Loucy (cell line): ENCODE data around the gene EPB41L3.

ENCODE experiments used
- H2AFZ ChIP-seq: fragments of 200-600 bp; sonication (generic); 2 replicates; pipeline ENCODE4 v1.6.0; 2016; ENCODE audit warnings: antibody characterized with exemption, mild to moderate bottlenecking, low read length, moderate library complexity
- H3F3A ChIP-seq: fragments of 200-600 bp; 2 replicates; pipeline ENCODE4 v1.6.0; 2016; ENCODE audit warnings: antibody characterized with exemption, low read depth, mild to moderate bottlenecking
- H3K27me3 ChIP-seq: fragments of 200-600 bp; sonication (generic); 2 replicates; pipeline ENCODE4 v1.6.1; 2014; ENCODE audit warnings: low read length, mild to moderate bottlenecking; ENCODE audit not compliant: insufficient read depth, poor library complexity, severe bottlenecking
- H3K36me3 ChIP-seq: fragments of 200-600 bp; sonication (generic); 2 replicates; pipeline ENCODE4 v1.6.1; 2016; ENCODE audit warnings: low read length; ENCODE audit not compliant: insufficient read depth
- H3K4me1 ChIP-seq: fragments of 200-600 bp; sonication (generic); 2 replicates; pipeline ENCODE4 v1.5.1; 2014; ENCODE audit warnings: low read length, mild to moderate bottlenecking; ENCODE audit not compliant: insufficient read depth, poor library complexity, severe bottlenecking
- H3K4me2 ChIP-seq: fragments of 200-600 bp; sonication (generic); 2 replicates; pipeline ENCODE4 v1.6.0; 2014; ENCODE audit warnings: antibody characterized with exemption, low read length, low read depth, mild to moderate bottlenecking; ENCODE audit not compliant: poor library complexity, severe bottlenecking
- H3K4me3 ChIP-seq: fragments of 200-600 bp; sonication (generic); 2 replicates; pipeline ENCODE4 v1.5.1; 2014; ENCODE audit warnings: low read length, mild to moderate bottlenecking, mixed read lengths; ENCODE audit not compliant: poor library complexity, severe bottlenecking
- H3K79me2 ChIP-seq: fragments of 200-600 bp; sonication (generic); 2 replicates; pipeline ENCODE4 v1.6.1; 2014; ENCODE audit warnings: low read length; ENCODE audit not compliant: insufficient read depth
- H3K9ac ChIP-seq: fragments of 200-600 bp; sonication (generic); 2 replicates; pipeline ENCODE4 v1.6.0; 2014; ENCODE audit warnings: mild to moderate bottlenecking, low read depth, low read length, moderate library complexity; ENCODE audit not compliant: poor library complexity, severe bottlenecking
- H3K9me2 ChIP-seq: fragments of 200-600 bp; sonication (generic); replicated peaks from 2 replicates; pipeline ENCODE4 v1.6.1; 2016; ENCODE audit warnings: low read depth, low read length, mixed read lengths
- H3K9me3 ChIP-seq: fragments of 200-600 bp; sonication (generic); 2 replicates; pipeline ENCODE4 v1.6.1; 2014; ENCODE audit warnings: mild to moderate bottlenecking, antibody characterized with exemption, low read length, low read depth; ENCODE audit not compliant: insufficient read depth
- H4K20me1 ChIP-seq: fragments of 200-600 bp; sonication (generic); 2 replicates; pipeline ENCODE4 v1.6.0; 2014; ENCODE audit warnings: antibody characterized with exemption, low read length, mild to moderate bottlenecking; ENCODE audit not compliant: insufficient read depth, poor library complexity, severe bottlenecking
- CTCF ChIP-seq: fragments of 200-600 bp; sonication (generic); conservative IDR thresholded peaks from 2 replicates; pipeline ENCODE4 v1.5.1; 2014; ENCODE audit warnings: mild to moderate bottlenecking, antibody characterized with exemption, low read length
- EZH2phosphoT487 ChIP-seq: fragments of 200-600 bp; IDR thresholded peaks from 2 replicates; pipeline ENCODE4 v1.6.1; 2018; ENCODE audit warnings: antibody characterized with exemption, mild to moderate bottlenecking, moderate library complexity, borderline replicate concordance

The EPB41L3 gene

GRCh38 chr18:5484526-5484925 lies 59.3 kb downstream of the EPB41L3 start:
- no peak overlapping the region for H2AFZ ChIP-seq
- no peak overlapping the region for H3K4me2 ChIP-seq
- no peak for TF ChIP-seq EZH2phosphoT487

GRCh38 chr18:5481621-5482020 lies 62.2 kb downstream of the EPB41L3 start:
- H3K27me3 ChIP-seq, result no peaks in the 10 kb centered on the region
- no peaks in the 10 kb centered on the region; the same call in 1 of the 2 replicates for H3K9me3 ChIP-seq
- H3K4me2 ChIP-seq, result no peak overlapping the region
- H2AFZ ChIP-seq, result no peak overlapping the region
- H3K36me3 ChIP-seq, result no peaks in the 10 kb centered on the region
- no peaks in the 10 kb centered on the region for H4K20me1 ChIP-seq
- H3K4me1 ChIP-seq, result no peaks in the 10 kb centered on the region
- no peaks in the 10 kb centered on the region for H3K9me2 ChIP-seq
- no peak for TF ChIP-seq EZH2phosphoT487
- TF ChIP-seq CTCF, result no peak
- no peak overlapping the region for H3K9ac ChIP-seq
- no peak overlapping the region for H3K4me3 ChIP-seq
- H3F3A ChIP-seq, result no peaks in the 10 kb centered on the region
- no peaks in the 10 kb centered on the region for H3K79me2 ChIP-seq

More at GRCh38 chr18:5484526-5484925, 59.3 kb downstream of the EPB41L3 start:
- no peak overlapping the region for H3K9ac ChIP-seq
- H3F3A ChIP-seq, result no peaks in the 10 kb centered on the region
- H3K4me1 ChIP-seq, result no peaks in the 10 kb centered on the region
- H3K9me2 ChIP-seq, result no peaks in the 10 kb centered on the region
- no peaks in the 10 kb centered on the region for H3K36me3 ChIP-seq
- H3K79me2 ChIP-seq, result no peaks in the 10 kb centered on the region
- no peaks in the 10 kb centered on the region for H4K20me1 ChIP-seq
- H3K9me3 ChIP-seq, result no peaks in the 10 kb centered on the region; the same call in 1 of the 2 replicates
- no peaks in the 10 kb centered on the region for H3K27me3 ChIP-seq
- H3K4me3 ChIP-seq, result no peak overlapping the region

- H3K4me3 ChIP-seq, result no peak overlapping the region
- no peaks in the 10 kb centered on the region for H3K36me3 ChIP-seq
- no peaks in the 10 kb centered on the region for H3K79me2 ChIP-seq
- H3K9me2 ChIP-seq, result no peaks in the 10 kb centered on the region
- H2AFZ ChIP-seq, result no peak overlapping the region
- H3K9ac ChIP-seq, result no peak overlapping the region
- TF ChIP-seq CTCF (no peak), EZH2phosphoT487 (no peak)
- no peaks in the 10 kb centered on the region for H4K20me1 ChIP-seq
- H3K4me2 ChIP-seq, result no peak overlapping the region
- H3K4me1 ChIP-seq, result no peaks in the 10 kb centered on the region
- no peaks in the 10 kb centered on the region for H3K27me3 ChIP-seq
- H3F3A ChIP-seq, result no peaks in the 10 kb centered on the region
- no peaks in the 10 kb centered on the region; the same call in 1 of the 2 replicates for H3K9me3 ChIP-seq
These were observed 65.5 kb downstream of the EPB41L3 start for GRCh38 chr18:5478261-5478660.
